Colon (tissue), 2 donors: ENCODE measurements around the gene GOLGA6L1.
"Not testable (repeated sequence)": the region's sequence is repeated elsewhere in the genome, so short reads cannot be mapped to it uniquely, and the experiment has no call there.

Source experiments
- FAIRE-seq: peaks from 2 replicates; lab custom pipeline; 2012; peaks lifted over from hg19 to GRCh38; lab: Jason Lieb, UNC
- donor health status: control.
- donor health status: control.

The GOLGA6L1 gene, protein sequence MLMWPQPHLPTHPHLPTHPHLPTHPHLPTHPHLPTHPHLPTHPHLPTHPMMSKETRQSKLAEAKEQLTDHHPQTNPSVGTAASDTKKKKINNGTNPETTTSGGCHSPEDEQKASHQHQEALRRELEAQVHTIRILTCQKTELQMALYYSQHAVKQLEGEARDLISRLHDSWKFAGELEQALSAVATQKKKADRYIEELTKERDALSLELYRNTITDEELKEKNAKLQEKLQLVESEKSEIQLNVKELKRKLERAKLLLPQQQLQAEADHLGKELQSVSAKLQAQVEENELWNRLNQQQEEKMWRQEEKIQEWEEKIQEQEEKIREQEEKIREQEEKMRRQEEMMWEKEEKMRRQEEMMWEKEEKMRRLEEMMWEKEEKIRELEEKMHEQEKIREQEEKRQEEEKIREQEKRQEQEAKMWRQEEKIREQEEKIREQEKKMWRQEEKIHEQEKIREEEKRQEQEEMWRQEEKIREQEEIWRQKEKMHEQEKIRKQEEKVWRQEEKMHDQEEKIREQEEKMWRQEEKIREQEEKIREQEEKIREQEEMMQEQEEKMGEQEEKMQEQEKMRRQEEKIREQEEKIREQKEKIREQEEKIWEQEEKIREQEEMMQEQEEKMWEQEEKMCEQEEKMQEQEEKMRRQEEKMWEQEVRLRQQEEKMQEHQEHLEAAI

DNA sequence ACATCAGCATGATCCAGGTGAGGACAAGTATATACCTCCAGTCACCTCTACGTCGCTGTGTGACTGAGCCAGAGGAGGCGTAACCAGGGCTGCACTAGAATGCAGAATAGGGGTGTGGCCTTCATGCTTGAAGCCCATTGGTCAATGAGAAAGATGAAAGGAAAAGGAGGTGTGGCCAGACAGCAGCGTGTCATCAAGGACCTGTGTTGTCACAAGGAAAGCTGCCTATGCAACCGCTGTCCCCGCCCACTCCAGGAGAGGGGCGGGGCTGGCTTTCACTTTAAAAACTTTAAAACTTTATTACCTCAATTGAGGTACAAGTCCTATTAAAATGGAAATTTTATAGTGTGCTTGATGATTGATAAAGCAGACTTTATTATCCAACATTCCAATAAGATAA, at the start of gene GOLGA6L1:
GOLGA6L1 (minus strand) TSS at position 101 of the 400 bp plus-strand sequence; CDS start at position 10, 91 bp downstream.
- FAIRE-seq, result not testable (repeated sequence)

GRCh38 chr15:23181201-23181600, 44.6 kb upstream of the GOLGA6L1 start:
- not testable (repeated sequence) for FAIRE-seq

GRCh38 chr15:23180547-23180927, 43.9 kb upstream of the GOLGA6L1 start:
- FAIRE-seq, result not testable (repeated sequence)

DNA sequence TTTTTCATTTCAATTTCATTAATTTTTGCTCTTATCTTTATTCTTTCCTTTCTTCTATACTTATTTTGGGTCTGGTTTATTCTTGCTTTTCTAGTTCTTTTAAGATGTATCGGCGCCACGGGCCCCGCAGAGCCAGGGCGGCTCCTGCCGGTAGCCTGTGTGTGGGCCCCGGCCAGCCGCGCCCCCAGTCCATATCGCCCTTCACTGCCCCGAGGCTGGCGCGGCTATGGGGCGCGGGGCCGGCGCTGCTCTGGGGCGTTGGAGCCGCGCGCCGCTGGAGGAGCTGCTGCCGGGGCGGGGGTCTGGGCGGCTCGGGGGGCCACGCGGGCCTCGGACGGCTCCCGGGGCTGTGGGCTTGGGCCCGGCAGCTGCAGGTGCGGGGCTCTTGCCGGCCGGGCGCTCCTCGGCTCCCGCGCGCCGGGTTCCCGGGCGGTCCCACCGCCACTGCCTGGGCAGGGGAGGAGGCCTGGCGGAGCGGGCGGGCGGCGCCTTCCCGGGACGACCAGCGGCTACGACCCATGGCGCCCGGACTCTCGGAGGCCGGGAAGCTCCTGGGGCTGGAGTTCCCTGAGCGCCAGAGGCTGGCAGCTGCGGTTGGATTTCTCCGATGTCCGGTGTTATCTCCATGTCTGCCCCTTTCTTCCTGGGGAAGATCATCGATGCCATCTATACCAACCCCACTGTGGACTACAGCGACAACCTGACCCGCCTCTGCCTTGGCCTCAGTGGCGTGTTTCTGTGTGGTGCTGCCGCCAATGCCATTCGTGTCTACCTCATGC, 43.3 kb upstream of the GOLGA6L1 start:
- not testable (repeated sequence) for FAIRE-seq

DNA sequence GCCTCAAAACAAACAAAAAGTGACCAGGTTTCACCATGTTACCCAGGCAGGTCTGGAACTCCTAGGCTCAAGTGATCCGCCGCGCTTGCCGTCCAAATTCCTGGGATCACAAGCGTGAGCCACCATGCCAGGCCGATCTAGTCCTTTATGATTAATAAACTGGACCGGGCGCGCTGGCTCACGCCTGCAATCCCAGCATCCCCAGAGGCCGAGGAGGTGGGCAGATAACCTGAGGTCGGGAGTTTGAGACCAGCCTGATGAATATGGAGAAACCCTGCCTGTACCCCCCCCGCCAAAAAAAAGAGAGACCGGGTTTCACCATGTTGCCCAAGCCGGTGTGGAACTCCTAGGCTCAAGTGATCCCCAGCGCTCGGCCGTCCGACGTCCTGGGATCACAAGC, 40.1 kb upstream of the GOLGA6L1 start:
- FAIRE-seq, result not testable (repeated sequence)

GRCh38 chr15:23175606-23176005, 39.0 kb upstream of the GOLGA6L1 start:
- FAIRE-seq, result not testable (repeated sequence)

DNA sequence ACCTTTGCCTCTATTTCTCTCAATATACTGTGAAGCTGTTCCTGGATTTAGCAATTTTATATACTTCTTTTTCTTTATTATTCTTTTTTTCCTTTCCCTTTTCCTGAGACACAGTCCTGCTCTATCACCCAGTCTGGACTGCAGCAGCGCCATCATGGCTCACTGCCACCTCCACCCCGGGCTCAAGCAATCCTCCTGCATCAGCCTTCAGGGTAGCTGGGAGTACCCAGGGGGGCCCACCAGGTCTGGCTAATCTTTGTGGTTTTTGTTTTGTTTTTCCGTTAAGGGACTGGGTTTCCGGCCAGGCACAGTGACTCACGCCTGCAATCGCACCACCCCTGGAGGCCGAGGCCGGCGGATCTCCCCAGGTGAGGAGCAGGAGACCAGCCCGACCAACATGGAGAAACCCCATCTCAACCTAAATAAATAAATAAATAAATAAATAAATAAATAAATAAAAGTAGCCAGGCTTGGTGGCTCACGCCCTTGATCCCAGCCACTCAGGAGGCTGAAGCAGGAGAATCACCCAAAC, 38.1 kb upstream of the GOLGA6L1 start:
- FAIRE-seq, result not testable (repeated sequence)

DNA sequence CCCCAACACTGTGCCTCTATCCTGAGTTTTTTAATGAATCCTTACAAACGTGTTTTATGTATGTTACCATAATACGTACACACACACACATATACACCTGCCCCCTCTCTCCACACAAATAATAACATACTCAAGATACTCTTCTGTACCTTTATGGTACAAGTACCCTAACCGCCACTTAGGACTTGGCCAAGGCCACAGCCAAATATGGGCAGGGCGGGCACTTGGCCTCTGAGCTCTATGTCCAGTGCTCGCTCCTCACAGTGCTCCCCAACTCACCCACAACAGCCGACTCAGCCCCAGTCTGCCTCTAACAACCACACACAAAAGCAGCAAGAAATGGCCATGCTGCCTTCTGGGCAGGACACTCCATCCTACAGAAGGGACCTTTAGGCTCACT, 3.8 kb downstream of the GOLGA6L1 start:
- FAIRE-seq, result not testable (repeated sequence)

DNA sequence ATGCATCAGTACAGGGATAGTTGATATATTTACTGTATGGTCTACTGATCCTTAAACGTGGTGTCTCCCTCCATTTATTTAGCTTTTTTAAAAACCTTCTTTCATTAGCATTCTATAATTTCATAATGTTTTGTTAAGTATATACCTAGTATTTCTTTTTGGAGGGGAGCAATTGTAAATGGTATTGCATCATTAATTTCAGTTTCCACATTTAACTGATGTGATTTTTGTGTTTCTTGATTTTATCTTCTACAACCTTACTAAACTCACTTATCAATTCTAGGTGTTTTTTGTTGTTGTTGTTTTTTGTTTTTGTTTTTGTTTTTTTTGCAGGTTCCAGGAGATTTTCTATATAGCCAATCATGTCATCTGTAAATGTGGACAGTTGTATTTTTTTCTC, 18.4 kb downstream of the GOLGA6L1 start:
- no peak for FAIRE-seq

GRCh38 chr15:23095796-23096195, 40.8 kb downstream of the GOLGA6L1 start:
- no peak for FAIRE-seq

- no peak for FAIRE-seq
Measured at GRCh38 chr15:23083115-23083514, 53.5 kb downstream of the GOLGA6L1 start.

- FAIRE-seq, result not testable (repeated sequence)
Measured at GRCh38 chr15:23081996-23082737, 54.5 kb downstream of the GOLGA6L1 start.

- no peak for FAIRE-seq
Measured at GRCh38 chr15:23081271-23081670, 55.4 kb downstream of the GOLGA6L1 start.

DNA sequence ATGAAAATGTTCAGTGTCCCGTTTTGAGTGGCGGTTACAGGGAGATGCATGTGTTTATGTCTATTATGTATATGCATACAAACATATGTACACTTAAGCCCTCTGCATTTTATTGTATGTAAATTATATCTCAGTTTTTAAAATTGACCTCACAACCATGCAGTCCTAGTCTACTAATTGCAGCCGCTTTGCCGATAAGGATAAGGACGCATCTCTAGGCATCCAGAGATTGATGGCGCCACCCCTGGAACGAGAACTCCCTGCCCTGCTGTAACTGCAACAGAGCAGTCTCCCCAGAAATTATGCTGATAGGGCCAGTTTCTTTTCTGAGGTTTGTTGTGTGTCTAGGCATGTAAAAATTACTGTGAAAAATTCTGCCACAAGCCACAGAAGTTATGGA, 56.9 kb downstream of the GOLGA6L1 start:
- FAIRE-seq, result no peak
